Measurements from ENCODE around the gene DACT1.
"Not testable (repeated sequence)": the region's sequence is repeated elsewhere in the genome, so short reads cannot be mapped to it uniquely, and the experiment has no call there.

DACT1 gene

GRCh38 chr14:58637391-58638230 lies at the start of gene DACT1:
Gene DACT1, plus strand, starts transcription at chr14:58637962. Its CDS starts 241 bp downstream, at chr14:58638203.
- DNase-seq (ENCODE audit: low spot score) = no peak

GRCh38 chr14:58588321-58588720 lies 49.4 kb upstream of the DACT1 start:
- DNase-seq (ENCODE audit: low spot score) = not testable (repeated sequence)

- DNase-seq (ENCODE audit: low spot score) = no peak
Observed at GRCh38 chr14:58593977-58594376, 43.8 kb upstream of the DACT1 start.

GRCh38 chr14:58597041-58597440 lies 40.7 kb upstream of the DACT1 start:
- no peak for DNase-seq (ENCODE audit: low spot score)

- DNase-seq (ENCODE audit: low spot score) = no peak
Observed at GRCh38 chr14:58598028-58598803, 39.5 kb upstream of the DACT1 start.

GRCh38 chr14:58598804-58599525 lies 38.8 kb upstream of the DACT1 start:
- no peak for DNase-seq (ENCODE audit: low spot score)

GRCh38 chr14:58599707-58600106 lies 38.1 kb upstream of the DACT1 start:
- DNase-seq (ENCODE audit: low spot score) = no peak

GRCh38 chr14:58605465-58605864 lies 32.3 kb upstream of the DACT1 start:
- DNase-seq (ENCODE audit: low spot score) = no peak

GRCh38 chr14:58607131-58607951 lies 30.4 kb upstream of the DACT1 start:
- DNase-seq (ENCODE audit: low spot score) = no peak

- DNase-seq (ENCODE audit: low spot score) = no peak
Observed at GRCh38 chr14:58607952-58608317, 29.8 kb upstream of the DACT1 start.

- no peak for DNase-seq (ENCODE audit: low spot score)
Observed at GRCh38 chr14:58617619-58618018, 20.1 kb upstream of the DACT1 start.

- no peak for DNase-seq (ENCODE audit: low spot score)
Observed at GRCh38 chr14:58620011-58620410, 17.8 kb upstream of the DACT1 start.

GRCh38 chr14:58625438-58625837 lies 12.3 kb upstream of the DACT1 start:
- DNase-seq (ENCODE audit: low spot score) = no peak

- DNase-seq (ENCODE audit: low spot score) = no peak
Observed at GRCh38 chr14:58626431-58626831, 11.3 kb upstream of the DACT1 start.

- DNase-seq (ENCODE audit: low spot score) = no peak
Observed at GRCh38 chr14:58628406-58628805, 9.4 kb upstream of the DACT1 start.

GRCh38 chr14:58629281-58629680 lies 8.5 kb upstream of the DACT1 start:
- no peak for DNase-seq (ENCODE audit: low spot score)

GRCh38 chr14:58631732-58632131 lies 6.0 kb upstream of the DACT1 start:
- DNase-seq (ENCODE audit: low spot score) = no peak

- no peak for DNase-seq (ENCODE audit: low spot score)
Observed at GRCh38 chr14:58633831-58634230, 3.9 kb upstream of the DACT1 start.

- DNase-seq (ENCODE audit: low spot score) = no peak
Observed at GRCh38 chr14:58634406-58635090, 3.2 kb upstream of the DACT1 start.

GRCh38 chr14:58635091-58635830 lies 2.5 kb upstream of the DACT1 start:
- DNase-seq (ENCODE audit: low spot score) = no peak

Measured in HuH-7 (cell line).